HEK293 (cell line): Measurements from ENCODE around the gene DDX55.

ENCODE experiments used
- CTCF ChIP-seq: fragments of 450-650 bp; formaldehyde crosslinking; IDR thresholded peaks from 2 replicates; pipeline ENCODE4 v1.5.1; 2016; ENCODE audit warnings: missing biosample characterization, missing genetic modification characterization
- PRDM2 ChIP-seq: fragments of 450-650 bp; formaldehyde crosslinking; IDR thresholded peaks from 2 replicates; pipeline ENCODE4 v1.5.1; 2016; ENCODE audit warnings: missing biosample characterization, missing genetic modification characterization, borderline replicate concordance
- ZSCAN5A ChIP-seq: fragments of 450-650 bp; formaldehyde crosslinking; IDR thresholded peaks from 2 replicates; pipeline ENCODE4 v1.5.1; 2016; ENCODE audit warnings: missing biosample characterization, missing genetic modification characterization

- TF ChIP-seq CTCF (tag by site-specific recombination) (no peak), ZSCAN5A (tag by site-specific recombination) (no peak), PRDM2 (tag by site-specific recombination) (no peak)
These were observed 12.6 kb downstream of the DDX55 start for GRCh38 chr12:123614531-123614930.
